BE2C (cell line): ENCODE results near the gene ADAMTS16.

ENCODE experiments used
- DNase-seq: peaks from one replicate; pipeline ENCODE4 v3.0.0-alpha.2; 2020
- H3K27me3 ChIP-seq: fragments of 250-450 bp; sonication (Bioruptor Pico); 2 replicates; pipeline ENCODE4 v1.5.1; 2020; ENCODE audit warnings: mild to moderate bottlenecking
- H3K36me3 ChIP-seq: fragments of 250-450 bp; sonication (Bioruptor Pico); 2 replicates; pipeline ENCODE4 v1.5.1; 2020; ENCODE audit warnings: mild to moderate bottlenecking
- H3K4me1 ChIP-seq: fragments of 250-450 bp; sonication (Bioruptor Pico); 2 replicates; pipeline ENCODE4 v1.5.1; 2020
- H3K4me3 ChIP-seq: 2 replicates; pipeline ENCODE4 v1.5.1; 2011; ENCODE audit warnings: low read depth, low read length
- H3K9me3 ChIP-seq: fragments of 250-450 bp; sonication (Bioruptor Pico); 2 replicates; pipeline ENCODE4 v1.5.1; 2020
- TF ChIP-seq, protein P1 (sequence below): IDR thresholded peaks from 2 replicates; pipeline ENCODE4 v1.5.1; 2012; ENCODE audit warnings: mild to moderate bottlenecking, low read depth, low read length

ADAMTS16 gene

DNA sequence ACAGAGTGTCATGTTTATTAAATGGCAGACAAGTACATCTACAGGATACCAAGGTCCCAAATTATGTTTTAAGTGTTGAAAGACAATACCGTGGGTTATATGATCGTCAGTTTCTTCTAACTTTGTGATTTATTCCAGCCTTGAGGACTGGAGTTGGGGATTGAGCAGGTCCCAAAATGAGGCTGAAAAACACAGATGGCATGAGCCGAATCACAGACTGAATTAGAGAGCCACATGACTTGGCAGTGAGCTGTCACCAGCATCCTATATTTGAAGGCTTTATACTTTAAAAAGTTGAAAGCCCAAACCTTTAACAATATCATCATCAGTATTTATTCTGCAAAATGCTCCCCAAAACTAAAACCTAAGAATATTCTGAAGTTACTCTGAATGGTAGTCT lies 79.4 kb downstream of the ADAMTS16 start:
- Histone ChIP-seq H3K27me3 (no peaks in the 10 kb centered on the region), H3K36me3 (no peaks in the 10 kb centered on the region), H3K4me3 (no peak overlapping the region), H3K9me3 (no peaks in the 10 kb centered on the region), H3K4me1 (no peaks in the 10 kb centered on the region)
- TF ChIP-seq, protein P1, sequence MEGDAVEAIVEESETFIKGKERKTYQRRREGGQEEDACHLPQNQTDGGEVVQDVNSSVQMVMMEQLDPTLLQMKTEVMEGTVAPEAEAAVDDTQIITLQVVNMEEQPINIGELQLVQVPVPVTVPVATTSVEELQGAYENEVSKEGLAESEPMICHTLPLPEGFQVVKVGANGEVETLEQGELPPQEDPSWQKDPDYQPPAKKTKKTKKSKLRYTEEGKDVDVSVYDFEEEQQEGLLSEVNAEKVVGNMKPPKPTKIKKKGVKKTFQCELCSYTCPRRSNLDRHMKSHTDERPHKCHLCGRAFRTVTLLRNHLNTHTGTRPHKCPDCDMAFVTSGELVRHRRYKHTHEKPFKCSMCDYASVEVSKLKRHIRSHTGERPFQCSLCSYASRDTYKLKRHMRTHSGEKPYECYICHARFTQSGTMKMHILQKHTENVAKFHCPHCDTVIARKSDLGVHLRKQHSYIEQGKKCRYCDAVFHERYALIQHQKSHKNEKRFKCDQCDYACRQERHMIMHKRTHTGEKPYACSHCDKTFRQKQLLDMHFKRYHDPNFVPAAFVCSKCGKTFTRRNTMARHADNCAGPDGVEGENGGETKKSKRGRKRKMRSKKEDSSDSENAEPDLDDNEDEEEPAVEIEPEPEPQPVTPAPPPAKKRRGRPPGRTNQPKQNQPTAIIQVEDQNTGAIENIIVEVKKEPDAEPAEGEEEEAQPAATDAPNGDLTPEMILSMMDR: no peak
- DNase-seq: no peak

DNA sequence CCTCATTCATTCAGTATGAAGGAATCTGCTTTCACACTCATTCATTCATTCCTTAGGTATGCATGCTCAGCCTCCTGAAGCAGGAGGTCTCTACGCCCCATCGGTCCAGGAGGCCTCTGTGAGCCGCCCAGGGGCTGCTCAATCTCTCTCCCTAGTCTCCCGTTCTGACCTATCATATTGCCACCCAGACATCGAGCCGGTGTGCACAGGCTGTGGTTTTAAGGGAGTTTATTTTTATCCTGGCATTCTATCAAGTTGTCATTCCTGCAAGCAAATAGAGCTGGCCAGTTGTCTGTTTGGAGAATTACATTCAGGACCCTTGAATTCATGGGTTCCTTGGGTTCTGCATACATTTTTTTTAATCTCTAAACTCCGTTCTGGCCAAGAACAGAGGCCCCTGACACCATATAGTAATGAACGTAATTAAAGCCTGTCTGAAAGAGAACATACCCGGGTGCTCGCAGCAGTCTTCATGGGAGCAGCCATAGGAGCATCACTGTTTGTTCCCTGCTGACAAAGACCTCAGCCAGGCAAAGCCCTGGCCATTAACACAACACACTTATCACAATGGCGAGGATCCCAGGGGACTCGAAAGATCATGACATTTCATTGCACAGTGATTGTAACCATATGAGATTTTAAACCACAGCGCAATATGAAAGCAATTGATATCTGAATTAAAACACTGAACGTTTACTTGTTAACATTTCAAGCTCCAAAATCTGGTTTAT lies 80.9 kb downstream of the ADAMTS16 start:
- no peaks in the 10 kb centered on the region for H3K36me3 ChIP-seq
- no peaks in the 10 kb centered on the region for H3K9me3 ChIP-seq
- peak; percentile 61 for DNase-seq
- no peaks in the 10 kb centered on the region for H3K4me1 ChIP-seq
- TF ChIP-seq, protein P1: no peak
- no peaks in the 10 kb centered on the region for H3K27me3 ChIP-seq
- H3K4me3 ChIP-seq: peak overlapping the region; percentile 9; the same call in 1 of the 2 replicates

DNA sequence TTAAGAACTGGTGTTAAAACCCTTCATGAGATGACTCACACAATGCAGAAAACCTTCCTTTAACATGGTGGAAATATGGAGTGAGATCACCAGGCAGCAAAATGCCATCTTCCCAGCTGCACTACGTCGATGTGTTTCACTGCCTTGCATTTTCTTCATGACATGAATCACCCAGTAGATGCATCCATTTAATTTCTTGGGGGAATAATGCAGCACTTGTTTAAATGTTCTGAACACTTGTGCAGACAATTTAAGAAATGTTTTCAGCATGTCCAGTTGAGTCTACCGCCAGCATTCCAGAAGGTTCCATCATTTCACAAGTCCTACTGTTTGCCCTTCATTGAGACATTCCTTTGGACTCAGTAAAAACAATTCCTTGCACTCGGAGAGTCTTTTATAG lies 81.6 kb downstream of the ADAMTS16 start:
- no peaks in the 10 kb centered on the region for H3K9me3 ChIP-seq
- no peaks in the 10 kb centered on the region for H3K27me3 ChIP-seq
- no peaks in the 10 kb centered on the region for H3K36me3 ChIP-seq
- DNase-seq: no peak
- TF ChIP-seq, protein P1: no peak
- no peak overlapping the region for H3K4me3 ChIP-seq
- no peaks in the 10 kb centered on the region for H3K4me1 ChIP-seq

DNA sequence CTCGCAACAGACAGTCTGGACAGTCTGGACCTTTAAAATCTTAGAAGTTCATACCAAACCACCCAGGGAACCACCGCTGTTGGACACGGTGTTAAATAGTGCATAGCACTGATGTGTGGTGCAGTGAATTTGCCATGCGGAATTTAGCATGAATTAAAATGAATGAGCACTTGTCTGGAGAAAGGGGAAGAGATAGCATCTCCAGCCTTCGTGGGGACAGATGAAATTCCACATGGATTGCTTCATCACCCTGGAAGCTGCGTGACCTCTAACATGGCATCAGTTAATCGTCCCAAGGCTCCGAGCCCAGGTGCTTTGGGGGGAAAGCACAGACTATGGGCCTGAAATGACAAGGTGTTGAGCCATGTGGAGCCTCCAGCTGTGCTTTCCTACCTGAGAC lies 91.4 kb downstream of the ADAMTS16 start:
- no peak overlapping the region for H3K4me3 ChIP-seq
- H3K27me3 ChIP-seq: no peaks in the 10 kb centered on the region
- TF ChIP-seq, protein P1: no peak
- DNase-seq: no peak
- no peaks in the 10 kb centered on the region for H3K9me3 ChIP-seq
- no peaks in the 10 kb centered on the region for H3K4me1 ChIP-seq
- H3K36me3 ChIP-seq: no peaks in the 10 kb centered on the region

DNA sequence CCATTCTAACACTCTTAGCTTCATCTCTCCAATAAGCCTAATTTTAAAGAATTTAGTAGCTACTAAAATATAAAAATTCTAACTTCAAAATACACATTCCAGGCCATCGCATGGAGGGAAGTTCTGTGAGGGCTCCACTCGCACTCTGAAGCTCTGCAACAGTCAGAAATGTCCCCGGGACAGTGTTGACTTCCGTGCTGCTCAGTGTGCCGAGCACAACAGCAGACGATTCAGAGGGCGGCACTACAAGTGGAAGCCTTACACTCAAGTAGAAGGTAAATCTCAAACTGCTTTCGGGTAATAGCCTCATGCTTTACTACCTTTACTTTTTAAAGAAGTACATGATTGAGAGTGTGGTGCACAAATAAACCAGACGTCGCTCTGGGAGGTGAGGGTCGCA lies 94.8 kb downstream of the ADAMTS16 start:
- no peaks in the 10 kb centered on the region for H3K4me1 ChIP-seq
- no peak overlapping the region for H3K4me3 ChIP-seq
- no peaks in the 10 kb centered on the region for H3K27me3 ChIP-seq
- no peaks in the 10 kb centered on the region for H3K36me3 ChIP-seq
- no peaks in the 10 kb centered on the region for H3K9me3 ChIP-seq
- DNase-seq: no peak
- TF ChIP-seq, protein P1: no peak

DNA sequence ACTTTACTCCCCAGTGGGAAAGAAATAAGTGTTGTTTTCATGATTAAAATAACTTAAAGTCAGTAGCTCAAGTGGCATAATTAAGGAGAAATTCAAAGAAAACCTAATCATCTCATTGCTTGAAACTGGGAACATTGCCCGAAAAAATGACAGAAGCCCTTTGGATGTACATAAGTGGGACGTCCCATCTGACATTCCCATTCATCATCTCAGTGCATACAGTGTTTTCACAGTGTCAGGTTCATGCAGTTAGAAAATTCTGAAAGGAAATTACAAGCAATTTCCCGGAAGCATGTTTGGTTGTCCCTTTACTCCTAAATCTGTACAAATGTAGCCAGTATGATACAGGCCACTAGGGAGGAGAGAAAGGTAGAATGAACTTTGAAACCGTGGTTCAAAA lies 95.6 kb downstream of the ADAMTS16 start:
- Histone ChIP-seq H3K9me3 (no peaks in the 10 kb centered on the region), H3K4me3 (no peak overlapping the region), H3K36me3 (no peaks in the 10 kb centered on the region), H3K27me3 (no peaks in the 10 kb centered on the region), H3K4me1 (no peaks in the 10 kb centered on the region)
- DNase-seq: no peak
- TF ChIP-seq, protein P1: no peak
